ENCODE data around the gene USP47. TPM values are rescaled to one million over a fixed set of nuclear protein-coding genes. Genes with fewer than 3 reads are reported as not detected.

The USP47 gene
- total and polyA plus RNA-seq, 9 of the 15 experiments (the other 6 are each of a cell fraction or from before 2014, with no cell fraction given) = 13.1 to 63.6 (median 34.7) TPM

GRCh38 chr11:11947825-11948224 is 106.1 kb downstream of the USP47 start:
- H3K4me2 ChIP-seq (ENCODE audit: insufficient read depth, low read length) = no peak overlapping the region
- no peaks in the 10 kb centered on the region for H3K9me3 ChIP-seq (replicated peaks; ENCODE audit: control insufficient read depth, insufficient read depth, low read depth, low read length)
- no peak overlapping the region for H3K4me3 ChIP-seq
- in situ Hi-C loops (cut with MboI) (no loop called here), intact Hi-C loops (cut with micrococcal nuclease) (no loop called here)
- POLR2A ChIA-PET = interaction anchor here (2.7 kb wide), 1 partner anchor 11 kb away, joined by 14 read pairs; no protein-coding TSS in a partner anchor
- H3K27me3 ChIP-seq (ENCODE audit: control insufficient read depth in 2 of 2, insufficient read depth in 2 of 2, low read length in 2 of 2) = no peaks in the 10 kb centered on the region
- FAIRE-seq = no peak
- 84% methylated on average over 4 of the region's 4 CpGs for WGBS (ENCODE audit: insufficient coverage, low coverage, missing lambda C conversion rate)
- no peak for ATAC-seq
- CTCF ChIA-PET (ENCODE audit: low intra/inter-chr PET ratio) = no interaction called here
- peaks cover 89% of the 10 kb centered on the region for H3K36me3 ChIP-seq (ENCODE audit: control insufficient read depth, insufficient read depth, low read length)
- no peaks in the 10 kb centered on the region for H3K9me1 ChIP-seq (ENCODE audit: control insufficient read depth, insufficient read depth, low read length)
- H3K79me2 ChIP-seq (ENCODE audit: control insufficient read depth, insufficient read depth, low read length) = no peaks in the 10 kb centered on the region
- no peak overlapping the region for H2AFZ ChIP-seq (ENCODE audit: low read depth, low read length)
- BruUV-seq (replicated peaks) = no TSS peak
- no peak overlapping the region for H3K27ac ChIP-seq (ENCODE audit: extremely low read depth, low read depth, low read length)
- no peak overlapping the region for H3K9ac ChIP-seq (ENCODE audit: insufficient read depth in 1 of 2, low read depth in 2 of 2, low read length in 2 of 2)
- H3K4me1 ChIP-seq (replicated peaks in 1 of 2; ENCODE audit: control insufficient read depth in 2 of 2, insufficient read depth in 2 of 2, low read length in 2 of 2) = no peaks in the 10 kb centered on the region
- no peak for DNase-seq (ENCODE audit: extremely low read depth in 1 of 4, low spot score in 3 of 4)
- H4K20me1 ChIP-seq (replicated peaks; ENCODE audit: control insufficient read depth, insufficient read depth, low read length) = no peaks in the 10 kb centered on the region
- TF ChIP-seq ZNF274 (IDR thresholded peaks at IDR 0.05; ENCODE audit: borderline replicate concordance, low read depth, low read length) (no peak), EZH2 (IDR thresholded peaks at IDR 0.05; ENCODE audit: borderline replicate concordance, low read depth, low read length) (no peak), CBX3 (IDR thresholded peaks at IDR 0.05; ENCODE audit: borderline replicate concordance in 1 of 2, low read length in 2 of 2) (no peak), ZBTB7A (IDR thresholded peaks at IDR 0.05; ENCODE audit: borderline replicate concordance, control insufficient read depth, low read depth, low read length) (no peak), CREB3L1 (IDR thresholded peaks at IDR 0.05; ENCODE audit: borderline replicate concordance, low read depth) (no peak), PBX2 (CRISPR knock-in tag; IDR thresholded peaks at IDR 0.05; ENCODE audit: low read depth) (no peak), PBX2 (tag; conservative IDR thresholded peaks at IDR 0.05; ENCODE audit: low read depth) (no peak), ZNF280A (IDR thresholded peaks at IDR 0.05; ENCODE audit: low read depth, partially characterized antibody) (no peak), ZNF76 (CRISPR knock-in tag; IDR thresholded peaks at IDR 0.05; ENCODE audit: borderline replicate concordance) (no peak), ZNF707 (CRISPR knock-in tag; conservative IDR thresholded peaks at IDR 0.05) (no peak), SMARCB1 (IDR thresholded peaks at IDR 0.05; ENCODE audit: insufficient read length, low read depth) (no peak), EHMT2 (IDR thresholded peaks at IDR 0.05) (no peak), ZNF551 (CRISPR knock-in tag; IDR thresholded peaks at IDR 0.05) (no peak), MNT (conservative IDR thresholded peaks at IDR 0.05) (no peak), RBFOX2 (IDR thresholded peaks at IDR 0.05; ENCODE audit: low read depth, low read length) (no peak)
